ENCODE measurements around the gene UVRAG.

- TF ChIP-seq, protein P1, sequence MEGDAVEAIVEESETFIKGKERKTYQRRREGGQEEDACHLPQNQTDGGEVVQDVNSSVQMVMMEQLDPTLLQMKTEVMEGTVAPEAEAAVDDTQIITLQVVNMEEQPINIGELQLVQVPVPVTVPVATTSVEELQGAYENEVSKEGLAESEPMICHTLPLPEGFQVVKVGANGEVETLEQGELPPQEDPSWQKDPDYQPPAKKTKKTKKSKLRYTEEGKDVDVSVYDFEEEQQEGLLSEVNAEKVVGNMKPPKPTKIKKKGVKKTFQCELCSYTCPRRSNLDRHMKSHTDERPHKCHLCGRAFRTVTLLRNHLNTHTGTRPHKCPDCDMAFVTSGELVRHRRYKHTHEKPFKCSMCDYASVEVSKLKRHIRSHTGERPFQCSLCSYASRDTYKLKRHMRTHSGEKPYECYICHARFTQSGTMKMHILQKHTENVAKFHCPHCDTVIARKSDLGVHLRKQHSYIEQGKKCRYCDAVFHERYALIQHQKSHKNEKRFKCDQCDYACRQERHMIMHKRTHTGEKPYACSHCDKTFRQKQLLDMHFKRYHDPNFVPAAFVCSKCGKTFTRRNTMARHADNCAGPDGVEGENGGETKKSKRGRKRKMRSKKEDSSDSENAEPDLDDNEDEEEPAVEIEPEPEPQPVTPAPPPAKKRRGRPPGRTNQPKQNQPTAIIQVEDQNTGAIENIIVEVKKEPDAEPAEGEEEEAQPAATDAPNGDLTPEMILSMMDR (conservative IDR thresholded peaks at IDR 0.05; ENCODE audit: low read depth, low read length), result no peak
- no peak for TF ChIP-seq EZH2phosphoT487 (IDR thresholded peaks at IDR 0.05; ENCODE audit: borderline replicate concordance, low read length)
- TF ChIP-seq EZH2 (IDR thresholded peaks at IDR 0.05; ENCODE audit: low read length, unreplicated experiment), result no peak
Measured at GRCh38 chr11:75969626-75970308, 154.8 kb downstream of the UVRAG start.

Data from PC-3 (cell line).